NCI-H2227 treated with DMSO at 0.1 percent for 48 hours (cell line): ENCODE data around the gene KAT8.

ENCODE experiments used
- DNase-seq: peaks from one replicate; lab custom pipeline; 2025; lab: John Stamatoyannopoulos, UW

KAT8 gene

GRCh38 chr16:31108035-31108793 lies 9.2 kb upstream of the KAT8 start, which contains the start of gene BCKDK:
Gene BCKDK (plus strand): TSS chr16:31108386. CDS start chr16:31109224, 838 bp downstream.
- DNase-seq = peak; percentile 62

DNA sequence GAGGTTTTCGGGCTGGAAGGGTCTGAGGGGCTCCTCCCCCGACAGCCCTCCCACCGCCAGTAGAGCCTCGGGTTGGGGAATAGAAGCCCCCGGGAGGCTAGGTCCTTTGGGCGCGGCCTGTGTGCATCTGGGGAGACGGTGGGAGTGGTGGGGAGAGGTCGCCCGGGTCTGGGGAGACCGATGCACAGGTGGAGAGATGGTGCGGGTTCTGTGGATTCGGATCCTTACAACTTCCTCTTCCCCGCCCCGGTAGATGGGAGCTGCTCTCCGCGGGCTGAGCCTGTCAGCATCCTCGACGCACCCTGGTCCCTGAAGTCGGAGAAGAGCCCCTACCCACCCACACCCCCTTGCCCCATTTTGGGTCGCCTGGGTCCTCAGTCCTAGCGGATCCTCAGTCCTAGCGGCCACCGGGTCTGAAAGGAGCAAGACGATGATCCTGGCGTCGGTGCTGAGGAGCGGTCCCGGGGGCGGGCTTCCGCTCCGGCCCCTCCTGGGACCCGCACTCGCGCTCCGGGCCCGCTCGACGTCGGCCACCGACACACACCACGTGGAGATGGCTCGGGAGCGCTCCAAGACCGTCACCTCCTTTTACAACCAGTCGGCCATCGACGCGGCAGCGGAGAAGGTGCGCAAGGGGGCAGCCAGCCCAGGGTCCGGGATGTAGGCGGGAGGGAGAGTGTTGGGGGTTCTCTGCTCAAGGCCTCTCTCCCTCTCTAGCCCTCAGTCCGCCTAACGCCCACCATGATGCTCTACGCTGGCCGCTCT lies 8.5 kb upstream of the KAT8 start:
- no peak for DNase-seq

GRCh38 chr16:31109622-31110021 lies 7.8 kb upstream of the KAT8 start:
- DNase-seq = no peak

- no peak for DNase-seq
Observed at GRCh38 chr16:31110106-31111034, 7.1 kb upstream of the KAT8 start.

DNA sequence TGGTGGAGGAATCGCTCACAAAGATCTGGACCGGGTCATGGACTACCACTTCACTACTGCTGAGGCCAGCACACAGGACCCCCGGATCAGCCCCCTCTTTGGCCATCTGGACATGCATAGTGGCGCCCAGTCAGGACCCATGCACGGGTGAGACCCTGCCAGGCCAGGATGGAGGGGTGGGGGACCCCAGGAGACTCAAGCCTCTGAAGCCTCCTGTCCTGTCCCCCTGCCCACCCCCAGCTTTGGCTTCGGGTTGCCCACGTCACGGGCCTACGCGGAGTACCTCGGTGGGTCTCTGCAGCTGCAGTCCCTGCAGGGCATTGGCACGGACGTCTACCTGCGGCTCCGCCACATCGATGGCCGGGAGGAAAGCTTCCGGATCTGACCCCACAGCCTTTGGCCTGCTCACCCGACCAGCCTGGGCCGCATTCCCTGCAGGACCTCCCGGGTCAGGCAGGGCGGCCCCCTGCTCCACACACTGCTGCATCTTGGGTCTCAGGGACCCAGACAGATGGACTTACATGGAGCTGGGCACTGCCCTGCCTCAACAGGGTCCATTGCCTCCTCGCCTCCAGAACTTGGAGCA lies 5.5 kb upstream of the KAT8 start:
- no peak for DNase-seq

DNA sequence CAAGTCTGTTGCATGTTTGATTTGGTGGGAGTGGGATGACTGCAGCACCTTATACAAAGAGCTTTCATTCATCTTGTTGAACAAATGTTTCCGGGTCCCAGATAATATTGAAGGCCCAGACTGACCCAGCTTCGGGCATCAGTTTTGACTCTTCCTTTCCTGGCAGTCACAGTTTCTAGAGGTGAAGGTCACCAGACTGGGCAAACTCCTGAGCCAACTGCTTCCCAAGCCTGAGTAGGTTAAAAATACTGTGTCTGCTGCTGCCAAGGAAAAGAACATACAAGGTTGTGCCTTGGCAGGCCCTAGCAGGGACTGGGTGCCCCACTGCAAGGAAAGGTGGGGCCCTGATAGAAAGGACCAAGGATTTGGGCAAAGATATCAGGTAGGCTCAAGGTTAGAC lies 4.8 kb upstream of the KAT8 start:
- no peak for DNase-seq

DNA sequence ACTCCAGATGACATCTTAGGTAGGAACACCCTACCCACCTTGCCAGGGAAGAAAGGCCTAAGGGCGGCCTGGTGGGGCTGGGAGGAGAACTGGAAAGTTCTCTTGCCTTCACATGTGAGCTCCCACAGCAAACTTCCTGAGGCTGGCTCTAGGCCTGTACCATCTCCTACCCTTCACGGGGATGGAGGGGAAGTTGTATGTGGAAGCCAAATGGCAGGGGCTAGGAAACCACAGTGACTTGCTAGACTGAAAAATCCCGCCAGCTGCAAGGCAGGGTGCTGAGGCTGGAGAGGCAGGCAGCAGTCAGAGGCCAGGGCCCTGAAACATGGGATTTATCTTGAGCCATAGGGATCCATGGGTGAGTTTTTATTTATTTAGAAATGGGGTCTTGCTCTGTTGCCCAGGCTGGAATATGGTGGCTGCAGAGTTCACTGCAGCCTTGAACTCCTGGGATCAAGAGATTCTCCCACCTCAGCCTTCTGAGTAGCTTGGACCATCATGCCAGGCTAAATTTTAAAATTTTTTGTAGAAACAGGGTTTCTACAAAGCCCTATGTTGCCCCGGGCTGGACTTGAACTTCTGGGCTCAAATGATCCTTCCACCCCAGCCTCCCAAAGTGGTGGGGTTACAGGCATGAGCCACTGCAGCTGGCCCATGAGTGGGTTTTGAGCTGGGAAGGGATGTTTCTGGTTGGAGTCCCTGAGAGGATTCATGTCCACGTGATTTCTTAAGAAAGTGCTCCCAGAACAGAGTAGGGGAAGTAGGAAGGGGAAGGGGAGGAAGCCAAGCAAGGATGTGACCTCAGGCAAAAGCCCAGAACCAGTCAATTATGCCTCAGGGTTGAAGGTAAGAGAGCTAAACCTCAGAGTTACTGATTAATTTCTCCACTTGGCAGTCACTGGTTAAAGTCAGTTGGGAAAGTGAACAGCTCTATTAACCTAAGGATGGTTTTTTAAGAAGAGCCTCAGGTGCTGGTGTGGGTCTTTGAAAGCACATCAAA lies 4.0 kb upstream of the KAT8 start:
- DNase-seq = no peak

DNA sequence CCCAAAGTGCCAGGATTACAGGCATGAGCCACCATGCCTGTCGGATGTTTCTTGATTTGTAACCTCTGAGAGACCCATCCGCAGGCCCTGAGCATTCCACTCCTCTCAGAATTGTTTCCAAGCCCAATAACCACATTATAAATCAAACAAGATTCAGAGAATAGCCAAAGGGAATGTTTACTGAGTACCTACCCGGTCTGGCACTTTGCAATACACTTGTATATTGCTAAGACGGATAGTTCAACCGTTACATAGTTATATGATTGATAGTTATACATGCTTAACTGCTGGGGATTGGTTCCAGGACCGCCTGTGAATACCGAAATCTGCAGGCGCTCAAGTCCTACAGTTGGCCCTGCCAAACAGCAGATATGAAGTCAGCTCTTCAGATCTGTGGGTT lies 3.0 kb upstream of the KAT8 start:
- DNase-seq = no peak

- DNase-seq = no peak
Observed at GRCh38 chr16:31118223-31119155, 1.0 kb downstream of the KAT8 start.

DNA sequence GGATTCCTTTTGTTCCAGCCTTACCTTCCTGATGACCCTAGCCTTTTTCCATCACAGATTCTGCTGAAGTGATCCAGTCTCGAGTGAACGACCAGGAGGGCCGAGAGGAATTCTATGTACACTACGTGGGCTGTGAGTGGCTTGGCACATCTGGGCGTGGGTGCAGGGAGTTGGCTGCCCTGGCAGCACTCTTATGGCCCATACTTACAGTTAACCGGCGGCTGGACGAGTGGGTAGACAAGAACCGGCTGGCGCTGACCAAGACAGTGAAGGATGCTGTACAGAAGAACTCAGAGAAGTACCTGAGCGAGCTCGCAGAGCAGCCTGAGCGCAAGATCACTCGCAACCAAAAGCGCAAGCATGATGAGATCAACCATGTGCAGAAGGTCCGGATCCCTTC lies 2.7 kb downstream of the KAT8 start:
- no peak for DNase-seq

DNA sequence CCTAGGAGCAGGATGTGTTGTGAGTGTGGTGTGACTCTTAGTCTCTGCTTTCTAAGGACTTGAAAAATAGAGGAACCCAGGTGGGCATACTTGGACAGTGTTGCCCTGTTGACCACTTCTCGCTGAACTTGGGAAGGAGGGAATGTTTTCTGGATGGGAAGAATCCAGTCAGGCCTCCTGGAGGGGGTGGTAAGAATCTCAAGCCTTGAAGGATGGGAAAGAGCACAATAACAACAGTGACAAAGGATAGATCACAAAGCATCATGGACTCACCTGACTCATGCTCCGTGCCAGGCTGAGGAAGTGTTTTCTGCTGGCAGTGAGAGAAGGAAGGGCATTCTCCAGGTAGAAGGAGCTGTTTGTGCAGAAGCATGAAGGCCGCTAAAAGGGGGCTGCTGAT lies 8.4 kb downstream of the KAT8 start:
- no peak for DNase-seq

GRCh38 chr16:31127182-31127581 lies 9.7 kb downstream of the KAT8 start:
- no peak for DNase-seq

DNA sequence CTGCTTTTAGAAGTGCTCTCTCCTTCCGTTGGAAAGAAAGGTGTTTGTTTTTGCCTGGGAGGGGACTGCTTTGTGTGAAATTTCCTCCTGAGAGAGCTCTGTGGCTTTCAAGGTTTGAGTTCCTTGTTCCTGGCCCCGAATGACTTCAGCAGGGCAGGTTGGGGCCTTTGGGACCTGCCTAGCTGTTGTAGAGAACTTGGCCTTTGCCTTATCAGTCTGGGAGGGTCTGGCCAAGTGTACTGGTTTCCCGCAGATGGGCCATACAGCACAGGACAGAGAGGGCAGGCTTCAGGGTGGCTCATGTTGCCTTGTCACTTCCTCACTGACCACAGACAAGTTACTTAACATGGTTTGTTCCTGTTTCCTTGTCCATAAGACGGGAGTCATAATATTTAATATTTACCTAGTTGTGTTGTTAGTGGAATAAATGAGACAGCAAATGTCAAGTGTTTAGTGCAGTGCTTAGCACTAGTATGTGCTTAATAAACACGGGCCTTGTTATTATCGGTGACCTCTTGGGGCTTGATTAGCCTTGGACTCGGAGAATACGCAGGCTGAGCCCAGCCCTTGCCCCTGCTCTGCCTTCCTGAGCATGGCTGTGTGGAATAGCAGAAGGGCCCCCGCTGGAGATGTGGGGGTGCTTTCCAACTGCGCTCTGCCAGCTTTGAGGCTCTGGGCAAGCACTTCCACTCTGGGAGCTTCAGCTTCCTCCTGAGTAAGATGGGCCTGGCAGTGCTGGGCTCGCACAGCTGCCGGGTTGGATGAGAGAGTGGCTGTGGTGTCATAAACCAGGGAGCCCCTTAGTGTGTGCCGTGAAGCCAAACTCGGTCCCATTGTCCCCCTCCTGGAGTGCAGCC lies 11.5 kb downstream of the KAT8 start:
- DNase-seq = no peak

DNA sequence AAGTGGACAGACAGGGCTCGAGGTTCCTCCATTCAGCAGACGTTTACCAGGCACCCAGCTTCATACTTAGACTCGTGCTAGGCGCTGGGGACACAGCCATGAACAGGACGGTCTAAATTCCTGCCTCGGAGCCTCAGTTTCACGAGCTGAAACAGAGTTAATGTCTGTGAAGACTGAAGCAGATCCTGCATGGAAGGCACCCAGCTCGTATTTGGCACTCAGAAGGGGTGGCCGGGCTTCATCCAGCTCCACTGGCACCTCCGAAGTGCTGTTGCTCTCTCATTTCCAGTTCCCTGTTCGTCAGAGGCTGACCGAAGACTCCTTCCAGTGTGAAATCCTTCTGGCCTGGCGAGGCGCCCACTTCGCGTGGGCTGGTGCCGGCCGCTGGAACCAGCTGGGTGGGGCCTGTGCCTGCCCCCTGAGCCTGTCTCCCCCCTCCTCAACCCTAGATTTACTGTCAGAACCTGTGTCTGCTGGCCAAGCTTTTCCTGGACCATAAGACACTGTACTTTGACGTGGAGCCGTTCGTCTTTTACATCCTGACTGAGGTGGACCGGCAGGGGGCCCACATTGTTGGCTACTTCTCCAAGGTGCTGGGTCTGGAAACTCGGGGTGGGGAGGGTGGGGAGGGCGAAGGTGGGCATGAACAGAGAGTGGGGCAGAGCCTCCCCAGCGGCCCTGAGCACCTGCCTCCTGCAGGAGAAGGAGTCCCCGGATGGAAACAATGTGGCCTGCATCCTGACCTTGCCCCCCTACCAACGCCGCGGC lies 12.3 kb downstream of the KAT8 start:
- no peak for DNase-seq

DNA sequence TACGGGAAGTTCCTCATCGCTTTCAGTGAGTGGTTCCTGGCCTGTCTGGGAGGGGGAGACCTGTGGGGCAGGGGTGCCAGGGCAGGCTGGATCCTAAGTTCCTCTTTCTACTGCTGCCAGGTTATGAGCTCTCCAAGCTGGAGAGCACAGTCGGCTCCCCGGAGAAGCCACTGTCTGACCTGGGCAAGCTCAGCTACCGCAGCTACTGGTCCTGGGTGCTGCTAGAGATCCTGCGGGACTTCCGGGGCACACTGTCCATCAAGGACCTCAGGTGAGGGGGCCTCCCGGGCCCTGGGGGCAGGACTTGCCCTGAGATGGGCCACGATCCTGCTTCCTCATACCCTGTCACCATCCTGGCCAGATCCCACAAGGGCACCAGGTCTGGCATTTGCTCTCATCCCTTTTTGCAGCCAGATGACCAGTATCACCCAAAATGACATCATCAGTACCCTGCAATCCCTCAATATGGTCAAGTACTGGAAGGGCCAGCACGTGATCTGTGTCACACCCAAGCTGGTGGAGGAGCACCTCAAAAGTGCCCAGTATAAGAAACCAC lies 12.9 kb downstream of the KAT8 start:
- DNase-seq = no peak

- no peak for DNase-seq
Observed at GRCh38 chr16:31130899-31131298, 13.4 kb downstream of the KAT8 start.

GRCh38 chr16:31131416-31131815 lies 14.0 kb downstream of the KAT8 start:
- DNase-seq = no peak
